Measurements from ENCODE around the gene LAMB1.

Gene LAMB1

DNA sequence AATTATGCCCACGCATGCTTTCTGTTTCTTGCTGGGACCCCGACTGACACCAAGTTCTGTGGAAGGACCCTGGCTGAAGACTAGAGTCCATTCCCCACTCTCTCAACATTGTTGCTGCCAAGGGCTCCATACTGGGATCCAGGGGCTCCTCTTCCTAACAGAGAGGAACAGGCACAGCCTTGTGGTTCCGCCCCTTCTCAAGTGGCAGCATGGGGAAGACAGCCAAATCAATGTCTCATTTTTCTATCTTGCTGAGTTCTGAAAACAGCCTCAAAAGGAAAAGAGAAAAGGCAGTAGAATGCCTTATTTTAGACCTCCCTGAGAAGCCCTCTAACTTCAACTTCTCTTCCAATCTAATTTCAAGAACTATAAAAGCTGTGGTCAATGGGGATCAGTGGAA, 23.7 kb upstream of the LAMB1 start:
- POLR2A ChIA-PET = no interaction called here
- TF ChIP-seq, protein P1, sequence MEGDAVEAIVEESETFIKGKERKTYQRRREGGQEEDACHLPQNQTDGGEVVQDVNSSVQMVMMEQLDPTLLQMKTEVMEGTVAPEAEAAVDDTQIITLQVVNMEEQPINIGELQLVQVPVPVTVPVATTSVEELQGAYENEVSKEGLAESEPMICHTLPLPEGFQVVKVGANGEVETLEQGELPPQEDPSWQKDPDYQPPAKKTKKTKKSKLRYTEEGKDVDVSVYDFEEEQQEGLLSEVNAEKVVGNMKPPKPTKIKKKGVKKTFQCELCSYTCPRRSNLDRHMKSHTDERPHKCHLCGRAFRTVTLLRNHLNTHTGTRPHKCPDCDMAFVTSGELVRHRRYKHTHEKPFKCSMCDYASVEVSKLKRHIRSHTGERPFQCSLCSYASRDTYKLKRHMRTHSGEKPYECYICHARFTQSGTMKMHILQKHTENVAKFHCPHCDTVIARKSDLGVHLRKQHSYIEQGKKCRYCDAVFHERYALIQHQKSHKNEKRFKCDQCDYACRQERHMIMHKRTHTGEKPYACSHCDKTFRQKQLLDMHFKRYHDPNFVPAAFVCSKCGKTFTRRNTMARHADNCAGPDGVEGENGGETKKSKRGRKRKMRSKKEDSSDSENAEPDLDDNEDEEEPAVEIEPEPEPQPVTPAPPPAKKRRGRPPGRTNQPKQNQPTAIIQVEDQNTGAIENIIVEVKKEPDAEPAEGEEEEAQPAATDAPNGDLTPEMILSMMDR (IDR thresholded peaks at IDR 0.05; ENCODE audit: insufficient read depth, low read length, missing control alignments) = no peak
- no peak overlapping the region for H3K4me3 ChIP-seq (ENCODE audit: low read depth, low read length)
- DNase-seq (ENCODE audit: low read depth, low spot score) = no peak
- CTCF ChIA-PET = interaction anchor here (5.5 kb wide), 1 partner anchor 10 kb away, joined by 29 read pairs; no protein-coding TSS in a partner anchor

DNA sequence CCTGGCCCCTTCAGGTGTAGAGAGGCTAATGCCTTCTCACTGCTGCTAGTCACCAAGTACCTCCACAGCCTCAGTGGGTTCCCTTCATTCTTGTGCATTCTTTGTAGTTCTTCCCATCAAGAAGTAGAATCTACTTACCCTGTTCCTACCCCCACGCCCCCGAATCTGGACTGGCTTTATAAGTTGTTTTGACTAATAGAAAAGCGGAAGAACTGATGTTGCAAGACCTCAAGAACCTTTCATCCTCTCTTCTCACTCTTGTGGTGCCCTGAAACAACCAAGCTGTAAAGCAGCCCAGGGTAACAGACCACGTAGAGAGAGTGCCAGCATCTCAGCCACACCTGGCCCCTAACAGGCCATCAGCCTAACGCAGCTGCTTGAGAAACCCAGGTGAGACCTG, 23.2 kb upstream of the LAMB1 start:
- TF ChIP-seq, protein P1 (IDR thresholded peaks at IDR 0.05; ENCODE audit: insufficient read depth, low read length, missing control alignments) = no peak
- no peak overlapping the region for H3K4me3 ChIP-seq (ENCODE audit: low read depth, low read length)
- POLR2A ChIA-PET = no interaction called here
- CTCF ChIA-PET = interaction anchor here (5.5 kb wide), 1 partner anchor 10 kb away, joined by 29 read pairs; no protein-coding TSS in a partner anchor
- no peak for DNase-seq (ENCODE audit: low read depth, low spot score)

DNA sequence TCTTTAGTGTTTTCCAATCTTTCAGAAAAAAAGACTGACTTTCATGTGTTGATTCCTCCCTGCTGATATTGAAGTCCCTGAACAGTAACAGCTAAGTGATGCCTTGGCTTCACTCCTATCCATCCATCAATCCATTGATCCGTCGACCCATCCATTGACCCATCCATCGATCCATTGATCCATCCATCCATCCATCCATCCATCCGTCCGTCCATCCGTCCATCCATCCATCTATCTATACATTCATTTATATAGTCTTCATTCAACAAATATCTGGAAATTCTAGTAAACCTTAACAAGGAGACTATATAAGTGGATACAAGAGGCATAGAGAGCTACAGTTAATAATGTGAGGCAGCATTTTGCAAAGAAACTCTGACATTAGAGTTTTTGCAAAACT, 21.6 kb upstream of the LAMB1 start:
- H3K4me3 ChIP-seq (ENCODE audit: low read depth, low read length) = no peak overlapping the region
- no peak for DNase-seq (ENCODE audit: low read depth, low spot score)
- ChIA-PET POLR2A (interaction anchor here (1.1 kb wide), 1 partner anchor 70 kb away, joined by 3 read pairs; no protein-coding TSS in a partner anchor), CTCF (interaction anchor here (5.5 kb wide), 1 partner anchor 8 kb away, joined by 29 read pairs; no protein-coding TSS in a partner anchor)
- TF ChIP-seq, protein P1 (IDR thresholded peaks at IDR 0.05; ENCODE audit: insufficient read depth, low read length, missing control alignments) = no peak

DNA sequence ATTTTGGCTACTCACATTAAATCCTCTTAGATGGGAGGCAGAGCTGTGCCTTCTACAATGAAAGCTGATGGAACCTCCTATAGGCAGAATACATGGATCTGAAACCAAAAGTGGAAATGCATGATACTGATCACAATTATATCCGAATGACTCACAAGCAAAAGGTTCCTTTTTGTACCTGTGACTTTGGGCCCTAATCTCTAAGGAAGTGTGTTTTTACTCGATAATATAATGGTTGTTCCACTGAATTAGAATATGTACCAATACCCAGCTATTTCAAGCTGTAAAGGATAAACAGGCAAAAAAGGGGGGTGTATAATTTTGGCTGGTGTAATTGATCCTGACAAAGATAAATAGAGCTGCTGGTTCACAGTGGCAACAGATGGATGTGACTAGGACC, 17.6 kb upstream of the LAMB1 start:
- POLR2A ChIA-PET = no interaction called here
- no peak overlapping the region for H3K4me3 ChIP-seq (ENCODE audit: low read depth, low read length)
- DNase-seq (ENCODE audit: low read depth, low spot score) = no peak
- TF ChIP-seq, protein P1 (IDR thresholded peaks at IDR 0.05; ENCODE audit: insufficient read depth, low read length, missing control alignments) = no peak
- CTCF ChIA-PET = no interaction called here

DNA sequence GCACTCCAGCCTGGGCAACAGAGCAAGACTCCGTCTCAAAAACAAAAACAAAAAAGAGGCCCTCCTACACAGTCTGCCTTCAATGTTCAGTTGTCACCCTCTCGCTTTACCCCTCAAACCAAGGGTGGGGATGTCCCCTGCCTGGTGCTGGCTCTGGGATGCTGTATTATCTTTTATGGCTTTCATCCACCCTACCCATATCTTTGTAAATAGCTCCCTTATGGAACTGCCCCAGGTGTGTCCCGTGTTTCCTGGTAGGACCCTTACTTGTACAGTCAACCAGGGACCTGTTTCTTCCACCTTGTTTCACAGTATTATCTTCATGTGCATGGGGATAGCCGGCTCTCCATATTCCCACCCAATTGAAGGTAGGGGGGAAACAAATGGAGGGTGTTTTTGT, 15.7 kb upstream of the LAMB1 start:
- H3K4me3 ChIP-seq (ENCODE audit: low read depth, low read length) = no peak overlapping the region
- CTCF ChIA-PET = interaction anchor here (1.4 to 5.6 kb wide), 3 partner anchors 19 to 127 kb away, joined by 4 to 29 read pairs (median 4); no protein-coding TSS in a partner anchor
- POLR2A ChIA-PET = no interaction called here
- DNase-seq (ENCODE audit: low read depth, low spot score) = no peak
- TF ChIP-seq, protein P1 (IDR thresholded peaks at IDR 0.05; ENCODE audit: insufficient read depth, low read length, missing control alignments) = no peak

DNA sequence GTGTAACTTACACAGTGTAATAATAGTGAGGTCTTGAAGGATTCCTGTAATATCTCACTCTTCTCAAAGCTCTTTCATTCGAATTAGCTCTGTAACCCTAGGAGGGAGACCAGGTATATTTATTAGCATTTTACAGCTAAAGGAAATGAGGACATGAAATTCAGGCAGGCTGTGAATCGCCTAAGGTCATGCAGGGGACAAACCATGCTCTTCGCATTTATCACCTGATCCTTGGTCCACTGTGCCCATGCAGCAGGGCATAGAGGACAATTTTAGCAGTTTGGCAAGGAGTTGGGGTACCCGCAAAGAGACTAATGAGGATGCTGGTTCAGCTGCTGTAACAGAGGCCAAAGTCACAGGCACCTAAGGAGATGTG, 14.8 kb upstream of the LAMB1 start:
- H3K4me3 ChIP-seq (ENCODE audit: low read depth, low read length) = no peak overlapping the region
- ChIA-PET POLR2A (no interaction called here), CTCF (interaction anchor here (1.1 to 5.6 kb wide), 6 partner anchors 9 to 128 kb away, joined by 3 to 29 read pairs (median 8); no protein-coding TSS in a partner anchor)
- no peak for DNase-seq (ENCODE audit: low read depth, low spot score)
- TF ChIP-seq, protein P1 (IDR thresholded peaks at IDR 0.05; ENCODE audit: insufficient read depth, low read length, missing control alignments) = no peak
